ENCODE measurements around the gene NR6A1.

GRCh38 chr9:124757616-124758015, 13.5 kb downstream of the NR6A1 start:
- TF ChIP-seq TAF1 (IDR thresholded peaks at IDR 0.05; ENCODE audit: borderline replicate concordance, low read depth, low read length) (no peak), POLR2A (IDR thresholded peaks at IDR 0.05; ENCODE audit: low read depth, low read length) (no peak), POLR2AphosphoS5 (IDR thresholded peaks at IDR 0.05; ENCODE audit: low read depth, low read length) (no peak)

Data from GM12892 (cell line).